Activated CD4-positive, alpha-beta T cell treated with anti-CD3 and anti-CD28 coated beads, Interleukin-2, amount 10 ng/mL, durations not matched to agents 7 days and 5 days (primary cell): Measurements from ENCODE around the gene NAALADL1. TPM values are rescaled to one million over a fixed set of nuclear protein-coding genes. Genes with fewer than 3 reads are reported as not detected.

ENCODE experiments used
- CTCF ChIA-PET: fragments of 350-600 bp; sonication (Branson Sonifier 250); formaldehyde crosslinking; loops from one replicate; lab custom pipeline; 2021; ENCODE audit warnings: antibody characterized with exemption; lab: Charles Lee
- POLR2A ChIA-PET: fragments of 350-600 bp; sonication (Branson Sonifier 250); formaldehyde crosslinking; loops from one replicate; lab custom pipeline; 2021; ENCODE audit warnings: antibody characterized with exemption; lab: Charles Lee
- DNase-seq: peaks from one replicate; pipeline ENCODE4 v3.0.0-alpha.2; 2020
- H3K27ac Mint-ChIP-seq: one replicate; pipeline ENCODE4 v1.8.0; 2021; ENCODE audit warnings: mild to moderate bottlenecking, moderate library complexity, mixed read lengths
- H3K27me3 Mint-ChIP-seq: one replicate; pipeline ENCODE4 v1.8.0; 2021; ENCODE audit warnings: mixed read lengths
- H3K36me3 Mint-ChIP-seq: one replicate; pipeline ENCODE4 v1.8.0; 2021; ENCODE audit warnings: low read depth, mixed read lengths
- H3K4me1 Mint-ChIP-seq: one replicate; pipeline ENCODE4 v1.8.0; 2021; ENCODE audit warnings: mixed read lengths
- H3K4me3 Mint-ChIP-seq: one replicate; pipeline ENCODE4 v1.8.0; 2021; ENCODE audit warnings: mild to moderate bottlenecking, moderate library complexity, mixed read lengths
- H3K9me3 Mint-ChIP-seq: one replicate; pipeline ENCODE4 v1.8.0; 2021; ENCODE audit warnings: mixed read lengths
- total RNA-seq, 2 experiments: library from RNA; stranded (reverse); gene quantifications; one replicate each; pipeline ENCODE4 v1.2.3, GENCODE V29; 2021

Gene NAALADL1, protein sequence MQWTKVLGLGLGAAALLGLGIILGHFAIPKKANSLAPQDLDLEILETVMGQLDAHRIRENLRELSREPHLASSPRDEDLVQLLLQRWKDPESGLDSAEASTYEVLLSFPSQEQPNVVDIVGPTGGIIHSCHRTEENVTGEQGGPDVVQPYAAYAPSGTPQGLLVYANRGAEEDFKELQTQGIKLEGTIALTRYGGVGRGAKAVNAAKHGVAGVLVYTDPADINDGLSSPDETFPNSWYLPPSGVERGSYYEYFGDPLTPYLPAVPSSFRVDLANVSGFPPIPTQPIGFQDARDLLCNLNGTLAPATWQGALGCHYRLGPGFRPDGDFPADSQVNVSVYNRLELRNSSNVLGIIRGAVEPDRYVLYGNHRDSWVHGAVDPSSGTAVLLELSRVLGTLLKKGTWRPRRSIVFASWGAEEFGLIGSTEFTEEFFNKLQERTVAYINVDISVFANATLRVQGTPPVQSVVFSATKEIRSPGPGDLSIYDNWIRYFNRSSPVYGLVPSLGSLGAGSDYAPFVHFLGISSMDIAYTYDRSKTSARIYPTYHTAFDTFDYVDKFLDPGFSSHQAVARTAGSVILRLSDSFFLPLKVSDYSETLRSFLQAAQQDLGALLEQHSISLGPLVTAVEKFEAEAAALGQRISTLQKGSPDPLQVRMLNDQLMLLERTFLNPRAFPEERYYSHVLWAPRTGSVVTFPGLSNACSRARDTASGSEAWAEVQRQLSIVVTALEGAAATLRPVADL
- total RNA-seq: 1 to 10 TPM; 6.3 to 7.3 TPM

DNA sequence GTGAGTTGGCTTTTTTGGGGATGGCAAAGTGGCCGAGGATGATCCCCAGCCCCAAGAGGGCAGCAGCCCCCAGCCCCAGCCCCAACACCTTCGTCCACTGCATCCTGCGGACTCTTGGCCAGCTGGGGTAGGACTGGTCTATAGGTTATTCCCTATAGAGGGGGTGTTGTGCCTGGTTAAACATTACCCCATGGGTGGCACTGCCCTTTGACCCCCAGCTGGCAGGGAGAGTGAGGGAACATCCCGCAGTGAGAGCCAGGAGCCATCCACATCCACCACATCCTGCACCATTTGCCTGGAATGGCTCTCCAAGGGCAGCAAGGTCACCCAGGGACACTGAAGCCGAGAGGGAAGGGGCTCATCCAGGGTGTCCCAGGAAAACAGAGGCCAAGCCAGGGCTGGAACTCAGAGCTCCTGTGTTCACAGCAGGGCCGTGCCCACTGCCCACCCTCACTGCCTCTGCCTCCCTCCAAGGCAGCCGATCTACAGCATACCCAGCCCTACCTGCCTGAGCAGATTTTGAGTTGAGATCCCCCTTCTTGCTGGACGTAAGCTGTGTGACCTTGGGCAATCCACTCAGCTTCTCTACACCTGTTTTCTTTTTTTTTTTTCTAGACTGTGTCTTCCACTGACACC is at the start of gene NAALADL1:
Gene NAALADL1, minus strand, starts transcription at position 135 of the 636 bp plus-strand sequence. Its CDS starts 32 bp downstream, at position 103.
- peak within 1 kb of the TSS; percentile 14 for H3K27ac Mint-ChIP-seq
- no peak for DNase-seq
- H3K9me3 Mint-ChIP-seq: no peaks in the 10 kb centered on the region
- H3K4me3 Mint-ChIP-seq: no peak within 1 kb of the TSS
- ChIA-PET CTCF (interaction anchor here (0.6 to 1.2 kb wide), 2 partner anchors 9 to 991 kb away, joined by 3 read pairs; no protein-coding TSS in a partner anchor), POLR2A (no interaction called here)
- peaks cover 28% of the 10 kb centered on the region for H3K4me1 Mint-ChIP-seq
- H3K36me3 Mint-ChIP-seq: no peaks in the 10 kb centered on the region
- H3K27me3 Mint-ChIP-seq: peaks cover 3% of the 10 kb centered on the region

DNA sequence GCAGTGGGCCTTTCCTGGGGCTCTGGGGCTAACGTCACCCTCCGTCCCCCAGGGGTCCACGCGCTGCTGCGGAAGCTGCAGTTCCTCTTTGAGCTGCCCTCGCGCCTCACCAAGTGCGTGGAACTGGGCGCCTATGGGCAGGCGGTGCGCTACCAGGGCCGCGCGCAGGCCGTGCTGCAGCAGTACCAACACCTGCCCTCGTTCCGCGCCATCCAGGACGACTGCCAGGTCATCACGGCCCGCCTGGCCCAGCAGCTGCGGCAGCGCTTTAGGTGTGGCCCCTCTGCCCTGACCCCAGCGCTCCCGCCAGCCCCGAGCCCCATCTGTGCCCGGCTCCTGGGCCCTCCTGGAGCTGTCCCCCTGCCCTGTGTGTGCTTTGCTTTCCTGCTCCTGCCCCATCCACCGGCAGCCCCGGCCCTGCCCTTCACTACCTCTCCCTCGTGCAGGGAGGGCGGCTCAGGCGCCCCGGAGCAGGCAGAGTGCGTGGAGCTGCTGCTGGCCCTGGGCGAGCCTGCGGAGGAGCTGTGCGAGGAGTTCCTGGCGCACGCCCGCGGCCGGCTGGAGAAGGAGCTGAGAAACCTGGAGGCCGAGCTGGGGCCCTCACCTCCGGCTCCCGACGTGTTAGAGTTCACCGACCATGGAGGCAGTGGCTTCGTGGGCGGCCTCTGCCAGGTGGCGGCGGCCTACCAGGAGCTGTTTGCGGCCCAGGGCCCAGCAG is 49.6 kb upstream of the NAALADL1 start:
- Mint-ChIP-seq H3K9me3 (no peaks in the 10 kb centered on the region), H3K4me1 (peaks cover 40% of the 10 kb centered on the region), H3K36me3 (peaks cover 16% of the 10 kb centered on the region), H3K27me3 (no peaks in the 10 kb centered on the region), H3K27ac (no peak overlapping the region), H3K4me3 (no peak overlapping the region)
- no peak for DNase-seq
- ChIA-PET CTCF (interaction anchor here (1.3 to 7.1 kb wide), 3 partner anchors 10 to 14 kb away, joined by 3 to 85 read pairs (median 4); partner anchors contain the start of genes FAU, MRPL49, VPS51 and ZNHIT2), POLR2A (interaction anchor here (0.7 kb wide), 1 partner anchor 91 kb away, joined by 3 read pairs; no protein-coding TSS in a partner anchor)

DNA sequence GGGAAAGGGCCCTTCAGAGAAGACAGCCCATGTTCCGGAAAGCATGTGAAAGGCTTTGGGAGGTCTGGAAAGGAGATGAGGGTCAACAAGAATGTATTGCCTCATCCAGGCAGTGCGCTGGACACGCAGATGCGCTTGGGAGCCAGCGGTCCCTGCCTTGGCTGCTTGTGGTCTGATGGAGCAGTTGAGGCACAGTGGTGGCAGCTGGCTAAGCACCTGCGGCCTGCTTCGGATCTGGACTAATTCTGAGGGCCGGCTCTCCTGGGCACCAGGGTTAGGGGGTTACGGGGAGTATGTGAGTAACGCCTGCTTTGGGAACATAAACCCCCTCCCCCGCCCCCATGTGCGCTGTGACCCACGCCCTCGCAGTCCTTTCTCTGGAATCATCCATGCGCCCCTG is 48.7 kb upstream of the NAALADL1 start:
- peaks cover 16% of the 10 kb centered on the region for H3K36me3 Mint-ChIP-seq
- DNase-seq: no peak
- peaks cover 39% of the 10 kb centered on the region for H3K4me1 Mint-ChIP-seq
- ChIA-PET POLR2A (no interaction called here), CTCF (no interaction called here)
- no peak overlapping the region for H3K27ac Mint-ChIP-seq
- no peaks in the 10 kb centered on the region for H3K27me3 Mint-ChIP-seq
- no peaks in the 10 kb centered on the region for H3K9me3 Mint-ChIP-seq
- no peak overlapping the region for H3K4me3 Mint-ChIP-seq

DNA sequence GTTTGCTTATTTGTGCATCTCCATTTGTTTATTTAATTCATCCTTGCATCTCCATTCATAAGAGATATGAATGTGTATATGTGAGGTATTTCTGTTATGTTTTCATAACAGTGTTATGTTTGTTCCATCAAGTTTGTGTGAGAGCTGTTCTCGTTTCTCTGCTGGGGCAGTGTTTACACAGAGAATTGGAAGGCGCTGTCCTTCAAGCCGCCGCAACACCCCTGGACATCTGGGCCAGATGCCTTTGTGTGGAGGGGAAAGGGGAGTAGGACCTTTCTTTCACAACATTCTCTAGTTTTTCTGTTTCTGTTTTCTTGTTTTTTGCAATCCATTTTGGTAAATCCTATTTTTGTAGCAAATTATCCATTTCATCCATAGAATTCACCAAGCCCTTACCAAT is 46.3 kb upstream of the NAALADL1 start:
- peak overlapping the region; percentile 3 for H3K27ac Mint-ChIP-seq
- ChIA-PET POLR2A (no interaction called here), CTCF (interaction anchor here (1.0 kb wide), 1 partner anchor 11 kb away, joined by 3 read pairs; no protein-coding TSS in a partner anchor)
- H3K4me1 Mint-ChIP-seq: peaks cover 21% of the 10 kb centered on the region
- H3K27me3 Mint-ChIP-seq: no peaks in the 10 kb centered on the region
- H3K36me3 Mint-ChIP-seq: peaks cover 16% of the 10 kb centered on the region
- DNase-seq: no peak
- H3K4me3 Mint-ChIP-seq: no peak overlapping the region
- no peaks in the 10 kb centered on the region for H3K9me3 Mint-ChIP-seq

DNA sequence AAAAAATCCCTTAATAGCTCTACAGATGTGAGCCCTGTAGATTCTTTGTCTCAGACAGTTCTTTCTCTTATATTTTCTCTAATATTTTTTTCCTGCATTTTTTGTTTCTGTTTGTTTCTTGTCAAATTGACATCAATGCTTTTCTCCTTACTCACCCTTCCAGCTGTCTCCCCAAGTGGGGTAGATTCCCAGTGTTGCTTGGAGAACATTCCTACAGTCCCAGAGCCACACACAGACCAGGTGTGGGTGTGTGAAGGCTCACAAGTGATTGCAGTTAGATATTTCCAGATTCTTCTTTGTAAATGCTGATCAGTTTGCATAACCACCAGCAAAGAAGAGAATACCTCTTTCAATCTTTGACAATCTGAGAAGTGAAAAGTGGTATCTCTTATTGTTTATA is 45.1 kb upstream of the NAALADL1 start:
- POLR2A ChIA-PET: interaction anchor here (0.6 kb wide), 1 partner anchor 9 kb away, joined by 4 read pairs; no protein-coding TSS in a partner anchor
- Mint-ChIP-seq H3K4me1 (peaks cover 25% of the 10 kb centered on the region), H3K36me3 (peaks cover 19% of the 10 kb centered on the region), H3K4me3 (no peak overlapping the region), H3K27ac (no peak overlapping the region), H3K9me3 (no peaks in the 10 kb centered on the region), H3K27me3 (no peaks in the 10 kb centered on the region)
- CTCF ChIA-PET: interaction anchor here (0.6 to 2.2 kb wide), 3 partner anchors 9 to 144 kb away, joined by 3 to 7 read pairs (median 4); partner anchors contain the start of gene ZNHIT2
- DNase-seq: no peak

DNA sequence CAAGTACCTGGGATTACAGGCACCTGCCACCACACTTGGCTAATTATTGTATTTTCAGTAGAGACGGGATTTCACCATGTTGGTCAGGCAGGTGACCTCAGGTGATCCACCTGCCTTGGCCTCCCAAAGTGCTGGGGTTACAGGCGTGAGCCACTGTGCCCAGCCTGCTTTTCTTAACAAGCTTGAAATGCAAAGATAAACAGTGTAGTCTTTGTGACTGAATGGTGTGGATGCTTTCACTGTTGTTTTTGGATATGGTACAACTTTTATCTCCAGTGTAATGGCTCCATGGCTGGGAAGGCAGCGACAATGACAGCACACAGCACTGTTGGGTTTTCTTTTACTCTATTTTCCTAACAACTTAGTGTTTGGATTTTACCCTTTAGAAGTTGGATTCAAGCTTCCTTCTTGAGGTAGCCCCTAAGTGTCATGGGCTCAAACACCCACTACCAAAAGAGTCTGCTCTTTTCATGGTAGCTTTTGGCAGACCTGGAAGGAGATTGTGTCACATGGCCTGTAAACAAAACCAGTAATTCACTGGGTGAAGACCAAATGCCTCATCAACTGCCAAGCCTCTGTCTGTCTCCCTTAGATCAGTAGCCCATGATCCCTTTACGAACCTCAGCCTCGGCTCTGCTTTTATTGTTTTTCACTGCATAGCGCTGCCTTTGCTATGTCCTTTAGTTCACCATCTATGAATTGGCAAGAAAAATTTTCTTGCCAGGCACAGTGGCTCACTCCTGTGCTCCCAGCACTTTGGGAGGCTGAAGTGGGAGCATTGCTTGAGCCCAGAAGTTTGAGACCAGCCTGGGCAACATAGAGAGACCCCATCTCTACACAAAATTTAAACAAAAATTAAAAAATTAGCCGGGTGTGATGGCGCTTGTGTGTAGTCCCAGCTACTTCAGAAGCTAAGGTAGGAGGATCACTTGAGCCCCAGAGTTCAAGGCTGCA is 44.1 kb upstream of the NAALADL1 start:
- peaks cover 24% of the 10 kb centered on the region for H3K36me3 Mint-ChIP-seq
- no peaks in the 10 kb centered on the region for H3K27me3 Mint-ChIP-seq
- no peak overlapping the region for H3K27ac Mint-ChIP-seq
- no peak overlapping the region for H3K4me3 Mint-ChIP-seq
- H3K4me1 Mint-ChIP-seq: peaks cover 31% of the 10 kb centered on the region
- POLR2A ChIA-PET: no interaction called here
- no peak for DNase-seq
- no peaks in the 10 kb centered on the region for H3K9me3 Mint-ChIP-seq
- CTCF ChIA-PET: interaction anchor here (0.6 to 2.2 kb wide), 3 partner anchors 8 to 229 kb away, joined by 4 to 7 read pairs (median 4); partner anchors contain the start of gene ZNHIT2

DNA sequence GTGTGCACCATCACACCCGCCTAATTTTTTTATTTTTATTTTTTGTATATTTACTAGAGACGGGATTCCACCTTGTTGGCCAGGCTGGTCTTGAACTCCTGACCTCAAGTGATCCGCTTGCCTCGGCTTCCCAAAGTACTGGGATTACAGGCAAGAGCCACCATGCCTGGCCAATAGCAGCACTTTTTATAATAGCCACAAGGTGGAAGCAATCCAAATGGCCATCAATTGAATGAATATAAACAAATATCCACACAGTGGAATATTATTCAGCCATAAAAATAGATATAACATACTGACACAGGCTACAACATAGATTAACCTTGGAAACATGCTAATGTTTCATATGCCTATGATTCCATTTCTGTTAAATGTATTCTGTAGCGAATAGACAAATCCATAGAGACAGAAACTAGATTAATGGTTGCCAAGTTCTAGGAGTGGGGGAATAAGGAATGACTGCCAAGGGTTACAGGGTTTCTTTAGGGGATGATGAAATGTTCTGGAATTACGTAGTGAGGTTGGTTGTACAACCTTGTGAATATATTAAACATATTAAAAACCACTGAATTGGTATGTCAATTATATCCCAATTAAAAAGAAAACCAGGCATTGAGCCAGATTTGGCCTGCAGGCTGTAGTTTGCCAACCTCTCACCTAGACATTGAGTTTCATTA is 42.5 kb upstream of the NAALADL1 start:
- ChIA-PET CTCF (interaction anchor here (0.5 to 8.1 kb wide), 3 partner anchors 10 to 44 kb away, joined by 4 to 85 read pairs (median 7); partner anchors contain the start of genes TM7SF2 and ZNHIT2), POLR2A (no interaction called here)
- Mint-ChIP-seq H3K27me3 (no peaks in the 10 kb centered on the region), H3K9me3 (no peaks in the 10 kb centered on the region), H3K27ac (no peak overlapping the region), H3K4me3 (no peak overlapping the region), H3K36me3 (peaks cover 20% of the 10 kb centered on the region), H3K4me1 (peaks cover 36% of the 10 kb centered on the region)
- DNase-seq: no peak

DNA sequence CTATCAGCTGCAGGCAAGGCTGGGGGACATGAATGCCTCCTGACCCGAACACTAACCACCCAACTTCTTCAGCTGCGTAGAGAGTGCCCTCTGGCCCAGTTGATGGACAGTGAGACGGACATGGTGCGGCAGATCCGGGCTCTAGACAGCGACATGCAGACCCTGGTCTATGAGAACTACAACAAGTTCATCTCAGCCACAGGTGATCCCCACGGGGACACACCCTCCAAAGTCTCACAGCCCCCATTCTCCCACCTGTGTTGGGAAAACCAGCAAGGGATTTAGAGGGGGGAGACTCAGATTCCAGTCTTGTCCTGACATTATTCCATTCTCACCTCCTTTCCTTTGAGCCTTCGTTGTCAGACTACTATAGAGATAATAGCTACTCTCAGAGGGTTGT is 38.6 kb upstream of the NAALADL1 start:
- H3K36me3 Mint-ChIP-seq: peaks cover 11% of the 10 kb centered on the region
- no peak for DNase-seq
- peak overlapping the region; percentile 98 for H3K27ac Mint-ChIP-seq
- peak overlapping the region; percentile 93 for H3K4me3 Mint-ChIP-seq
- ChIA-PET CTCF (interaction anchor here (3.4 to 8.1 kb wide), 2 partner anchors 14 to 20 kb away, joined by 12 to 85 read pairs; partner anchors contain the start of genes TM7SF2 and ZNHIT2), POLR2A (interaction anchor here (0.5 to 0.6 kb wide), 2 partner anchors 82 to 839 kb away, joined by 3 read pairs; no protein-coding TSS in a partner anchor)
- peaks cover 25% of the 10 kb centered on the region for H3K4me1 Mint-ChIP-seq
- H3K9me3 Mint-ChIP-seq: no peaks in the 10 kb centered on the region
- H3K27me3 Mint-ChIP-seq: no peaks in the 10 kb centered on the region

DNA sequence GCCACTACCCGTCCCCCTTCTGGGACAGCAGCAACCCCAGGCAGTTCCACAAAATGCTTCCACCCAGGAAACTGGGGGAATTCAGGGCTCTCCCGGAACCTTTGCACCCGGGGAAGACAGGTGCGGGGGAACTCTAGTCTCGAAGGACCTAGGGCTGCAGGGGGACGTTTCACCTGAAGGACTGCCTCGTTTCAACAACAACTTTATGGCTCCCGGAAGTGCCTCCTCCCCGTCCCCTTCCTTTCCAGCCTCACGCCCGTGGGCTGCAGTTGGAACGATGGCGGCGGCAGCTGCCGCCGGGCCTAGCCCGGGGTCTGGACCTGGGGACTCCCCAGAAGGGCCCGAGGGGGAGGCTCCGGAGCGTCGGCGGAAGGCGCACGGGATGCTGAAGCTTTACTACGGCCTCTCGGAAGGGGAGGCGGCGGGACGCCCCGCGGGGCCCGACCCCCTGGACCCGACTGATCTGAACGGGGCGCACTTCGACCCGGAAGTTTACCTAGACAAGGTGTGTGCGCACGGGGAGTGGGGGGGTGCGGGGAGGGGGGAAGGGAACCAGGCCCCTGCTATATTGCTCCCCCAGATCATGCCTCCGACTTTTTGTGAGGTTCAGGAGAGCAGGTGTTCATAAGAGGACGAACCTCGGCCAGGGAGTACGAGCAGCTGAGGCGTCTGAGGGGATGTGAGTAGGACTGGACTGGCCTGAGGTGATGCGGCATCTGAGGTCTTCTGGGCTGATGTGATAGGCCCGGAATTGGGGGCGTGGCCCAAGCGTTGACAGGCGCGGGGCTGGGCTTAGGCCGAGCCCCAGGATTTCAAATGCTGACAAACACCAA is 37.8 kb upstream of the NAALADL1 start, which contains the start of gene VPS51:
Gene VPS51, plus strand, starts transcription at position 241 of the 833 bp plus-strand sequence. Its CDS starts 37 bp downstream, at position 278.
- Mint-ChIP-seq H3K36me3 (peaks cover 11% of the 10 kb centered on the region), H3K9me3 (no peaks in the 10 kb centered on the region), H3K4me3 (peak within 1 kb of the TSS; percentile 93), H3K4me1 (peaks cover 25% of the 10 kb centered on the region), H3K27me3 (no peaks in the 10 kb centered on the region), H3K27ac (peak within 1 kb of the TSS; percentile 98)
- ChIA-PET POLR2A (no interaction called here), CTCF (interaction anchor here (0.6 to 8.1 kb wide), 4 partner anchors 15 to 262 kb away, joined by 3 to 85 read pairs (median 8); partner anchors contain the start of genes TM7SF2 and ZNHIT2)
- DNase-seq: peak; percentile 90

DNA sequence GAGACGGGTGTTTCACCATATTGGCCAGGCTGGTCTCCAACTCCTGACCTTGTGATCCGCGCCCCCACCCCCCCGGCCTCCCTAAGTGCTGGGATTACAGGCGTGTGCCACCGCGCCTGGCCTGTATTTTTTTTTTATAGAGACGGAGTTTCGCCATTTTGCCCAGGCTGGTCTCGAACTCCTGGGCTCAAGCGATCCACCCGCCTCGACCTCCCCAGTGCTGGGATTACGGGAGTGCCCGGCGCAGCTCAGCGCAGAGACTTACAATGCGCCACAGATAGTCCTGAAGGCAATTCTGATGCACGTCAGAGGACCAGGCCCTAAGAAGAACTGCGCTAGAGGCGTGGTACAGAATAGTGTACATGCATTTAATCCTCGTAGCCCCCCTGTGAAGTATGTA is 37.1 kb upstream of the NAALADL1 start:
- no peak for DNase-seq
- peak overlapping the region; percentile 93 for H3K4me3 Mint-ChIP-seq

More for the DNA sequence above, 37.1 kb upstream of the NAALADL1 start:
- POLR2A ChIA-PET: no interaction called here
- H3K4me1 Mint-ChIP-seq: peaks cover 25% of the 10 kb centered on the region
- CTCF ChIA-PET: interaction anchor here (1.1 to 8.1 kb wide), 4 partner anchors 10 to 50 kb away, joined by 3 to 85 read pairs (median 4); partner anchors contain the start of gene TM7SF2
- H3K36me3 Mint-ChIP-seq: peaks cover 11% of the 10 kb centered on the region
- peak overlapping the region; percentile 98 for H3K27ac Mint-ChIP-seq
- H3K27me3 Mint-ChIP-seq: no peaks in the 10 kb centered on the region
- H3K9me3 Mint-ChIP-seq: no peaks in the 10 kb centered on the region
